ENCODE data around the gene SH2D3C.

DNA sequence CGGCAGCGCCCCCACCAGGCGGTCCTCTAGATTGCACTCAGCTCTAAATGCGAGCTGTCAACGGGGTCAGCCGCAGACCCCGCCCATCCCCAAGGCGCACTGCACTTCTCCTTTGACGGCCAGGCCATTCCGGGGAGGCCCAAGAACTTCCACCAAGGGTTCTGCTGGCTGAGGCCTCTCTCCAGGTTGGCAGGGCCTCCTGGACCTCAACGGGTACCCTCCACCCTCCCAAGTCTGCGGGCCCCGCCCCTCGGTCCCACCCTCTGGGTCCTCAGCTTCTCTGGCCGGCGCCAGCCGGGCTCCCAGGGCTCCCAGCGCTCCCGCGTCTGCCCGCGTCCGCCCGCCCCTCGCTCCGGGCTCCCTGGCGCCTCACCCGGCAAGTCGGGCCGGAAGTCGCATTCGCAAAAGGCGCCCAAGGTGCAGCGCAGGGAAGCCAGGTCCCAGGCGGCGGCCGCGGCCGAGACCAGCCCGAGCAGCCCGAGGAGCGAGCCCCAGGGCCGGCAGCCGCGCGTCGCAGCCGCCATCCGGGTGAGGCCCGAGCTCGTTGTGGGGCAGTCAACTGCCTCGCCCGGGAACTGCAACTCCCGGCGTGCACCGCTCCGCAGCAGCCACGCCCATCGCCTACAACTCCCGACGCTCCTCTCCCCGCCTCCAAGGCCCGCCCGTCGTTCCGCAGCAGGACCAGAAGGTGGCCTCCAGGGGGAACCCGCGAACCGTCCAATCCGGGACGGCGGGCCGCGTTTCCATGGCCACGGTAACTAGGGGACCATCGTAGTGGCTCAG lies 43.5 kb downstream of the SH2D3C start, which contains the start of gene TOR2A:
- TF ChIP-seq, protein P1, sequence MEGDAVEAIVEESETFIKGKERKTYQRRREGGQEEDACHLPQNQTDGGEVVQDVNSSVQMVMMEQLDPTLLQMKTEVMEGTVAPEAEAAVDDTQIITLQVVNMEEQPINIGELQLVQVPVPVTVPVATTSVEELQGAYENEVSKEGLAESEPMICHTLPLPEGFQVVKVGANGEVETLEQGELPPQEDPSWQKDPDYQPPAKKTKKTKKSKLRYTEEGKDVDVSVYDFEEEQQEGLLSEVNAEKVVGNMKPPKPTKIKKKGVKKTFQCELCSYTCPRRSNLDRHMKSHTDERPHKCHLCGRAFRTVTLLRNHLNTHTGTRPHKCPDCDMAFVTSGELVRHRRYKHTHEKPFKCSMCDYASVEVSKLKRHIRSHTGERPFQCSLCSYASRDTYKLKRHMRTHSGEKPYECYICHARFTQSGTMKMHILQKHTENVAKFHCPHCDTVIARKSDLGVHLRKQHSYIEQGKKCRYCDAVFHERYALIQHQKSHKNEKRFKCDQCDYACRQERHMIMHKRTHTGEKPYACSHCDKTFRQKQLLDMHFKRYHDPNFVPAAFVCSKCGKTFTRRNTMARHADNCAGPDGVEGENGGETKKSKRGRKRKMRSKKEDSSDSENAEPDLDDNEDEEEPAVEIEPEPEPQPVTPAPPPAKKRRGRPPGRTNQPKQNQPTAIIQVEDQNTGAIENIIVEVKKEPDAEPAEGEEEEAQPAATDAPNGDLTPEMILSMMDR (IDR thresholded peaks at IDR 0.05; ENCODE audit: insufficient read depth, low read depth, low read length): peak; percentile 90
- no peak for TF ChIP-seq EZH2 (IDR thresholded peaks at IDR 0.05; ENCODE audit: insufficient read depth, low read length)

Measured in astrocyte (in vitro differentiated cells and primary cell).